HG03097 (cell line): ENCODE measurements around the gene NRP1.

ENCODE experiments used
- ATAC-seq: cut with Tn5 transposase; IDR thresholded peaks from one replicate; pipeline ENCODE4 v1.9.1; 2021; ENCODE audit not compliant: unreplicated experiment, low FRiP score

Gene NRP1

GRCh38 chr10:33295851-33296250 is 38.6 kb downstream of the NRP1 start:
- no peak for ATAC-seq

GRCh38 chr10:33293531-33294170 is 40.8 kb downstream of the NRP1 start:
- no peak for ATAC-seq

- no peak for ATAC-seq
Observed at GRCh38 chr10:33293076-33293475, 41.4 kb downstream of the NRP1 start.

DNA sequence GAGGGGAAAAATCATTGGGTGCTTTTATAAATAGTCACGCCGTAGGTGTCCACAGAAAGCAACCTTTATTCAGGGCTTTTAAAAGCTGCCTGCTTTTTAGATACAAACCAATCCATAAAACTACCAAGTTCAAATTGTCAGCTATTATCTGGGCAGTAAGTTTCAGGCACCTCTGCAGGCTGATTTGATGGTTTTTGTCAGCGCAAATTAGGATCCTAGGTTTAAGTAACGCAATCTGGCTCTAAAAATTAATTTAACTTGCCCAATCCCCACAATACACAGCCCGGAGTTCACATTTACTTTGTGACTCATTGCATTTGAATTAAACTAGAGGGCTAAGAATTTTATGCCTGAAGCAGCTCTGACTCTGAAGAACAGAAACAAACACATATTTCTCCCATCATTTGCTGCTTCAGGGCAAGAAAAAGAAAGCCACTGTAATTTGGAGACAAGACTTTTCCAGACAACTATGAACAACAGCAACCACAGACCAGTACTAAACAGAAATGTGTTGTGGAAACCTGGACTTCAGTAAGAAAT is 43.3 kb downstream of the NRP1 start:
- ATAC-seq: no peak

DNA sequence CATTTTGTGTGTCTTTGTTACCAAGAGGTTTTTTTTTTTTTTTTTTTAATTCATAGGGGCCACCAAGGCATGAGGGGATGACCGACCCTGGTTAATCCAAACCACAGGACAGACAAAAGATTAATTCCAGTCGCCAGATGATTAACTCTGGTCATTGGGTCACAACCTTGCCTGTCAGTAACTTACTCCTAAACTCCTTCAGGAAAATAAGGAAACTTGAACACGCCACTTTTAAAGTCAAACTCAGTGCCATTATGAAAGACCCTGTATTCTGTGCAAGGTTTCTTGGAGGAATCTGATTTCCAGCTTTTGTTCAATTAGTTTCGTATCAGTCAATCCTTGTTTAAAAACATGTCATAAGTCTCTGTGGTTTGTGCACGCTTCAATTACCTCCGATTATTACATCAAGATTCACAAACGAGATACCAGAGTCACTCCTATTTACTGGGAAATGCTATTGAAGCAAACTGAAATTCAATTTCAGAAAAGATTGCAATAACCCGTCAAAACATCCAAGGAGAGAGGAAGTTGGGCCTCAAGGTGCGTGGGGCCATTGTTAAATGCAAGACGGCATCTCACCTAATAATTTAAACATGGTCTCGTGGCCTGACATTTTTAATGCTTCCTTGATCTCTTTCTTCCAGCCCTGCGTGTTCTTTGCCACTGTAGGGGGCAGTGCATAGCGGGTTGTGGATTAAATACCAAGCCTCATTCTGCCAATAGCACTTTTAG is 44.0 kb downstream of the NRP1 start:
- no peak for ATAC-seq

GRCh38 chr10:33289776-33290175 is 44.7 kb downstream of the NRP1 start:
- ATAC-seq: no peak

DNA sequence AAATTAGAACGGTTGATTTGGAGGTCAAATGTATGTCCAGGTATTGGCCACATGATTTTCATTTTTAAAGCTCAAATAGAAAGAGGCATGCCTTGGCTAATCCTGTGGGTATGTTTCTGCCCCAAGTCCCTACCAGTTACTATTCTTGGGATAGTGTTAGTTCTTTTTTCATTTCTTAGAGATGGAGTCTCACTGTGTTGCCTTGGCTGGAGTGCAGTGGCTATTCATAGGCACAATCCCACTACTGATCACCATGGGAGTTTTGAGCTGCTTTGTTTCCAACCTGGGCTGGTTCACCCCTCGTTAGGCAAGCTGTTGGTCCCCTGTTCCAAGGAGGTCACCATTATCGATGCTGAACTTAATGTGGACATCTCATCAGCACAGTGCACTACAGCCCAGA is 46.3 kb downstream of the NRP1 start:
- no peak for ATAC-seq

- ATAC-seq: no peak
Observed at GRCh38 chr10:33287112-33287511, 47.4 kb downstream of the NRP1 start.

DNA sequence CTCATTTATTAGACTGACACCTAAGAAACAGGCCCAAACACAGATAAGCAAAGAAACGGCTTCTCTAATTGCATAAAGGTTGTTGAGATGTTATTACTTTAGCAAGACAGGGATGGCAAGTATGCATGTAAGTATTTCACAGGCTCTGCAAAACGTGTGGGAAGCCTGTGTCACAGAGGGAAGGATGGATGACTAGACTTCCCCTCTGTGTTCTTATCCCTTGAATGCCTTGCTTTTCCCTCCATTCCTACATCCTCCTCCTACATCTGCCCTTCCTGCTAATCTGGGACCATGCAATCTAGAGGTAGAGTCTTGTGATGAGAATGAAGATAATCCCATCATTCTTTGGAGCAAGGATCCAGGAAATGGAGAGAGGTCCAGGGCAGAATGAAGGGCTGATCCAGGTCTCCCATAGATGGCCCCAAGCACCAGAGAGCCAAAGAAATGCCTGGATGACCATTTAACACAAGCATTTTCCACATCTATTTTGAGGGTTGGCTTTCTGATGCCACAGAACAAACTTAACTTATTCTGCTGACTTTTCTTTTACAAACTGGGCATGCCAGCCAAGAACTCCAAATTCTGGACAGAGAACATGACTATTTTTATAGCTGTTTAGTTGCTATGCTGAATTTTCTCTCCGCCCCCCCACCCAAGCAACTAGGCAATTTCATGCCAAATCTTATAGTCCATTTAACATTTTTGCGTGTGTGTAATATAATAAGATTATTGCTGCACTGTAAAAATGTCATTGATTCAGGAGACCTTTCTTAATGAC is 48.1 kb downstream of the NRP1 start:
- ATAC-seq: no peak

- no peak for ATAC-seq
Observed at GRCh38 chr10:33284945-33285344, 49.5 kb downstream of the NRP1 start.

GRCh38 chr10:33279811-33280602 is 54.5 kb downstream of the NRP1 start:
- ATAC-seq: no peak

GRCh38 chr10:33279276-33279675 is 55.2 kb downstream of the NRP1 start:
- ATAC-seq: no peak

GRCh38 chr10:33278198-33278597 is 56.3 kb downstream of the NRP1 start:
- ATAC-seq: no peak

DNA sequence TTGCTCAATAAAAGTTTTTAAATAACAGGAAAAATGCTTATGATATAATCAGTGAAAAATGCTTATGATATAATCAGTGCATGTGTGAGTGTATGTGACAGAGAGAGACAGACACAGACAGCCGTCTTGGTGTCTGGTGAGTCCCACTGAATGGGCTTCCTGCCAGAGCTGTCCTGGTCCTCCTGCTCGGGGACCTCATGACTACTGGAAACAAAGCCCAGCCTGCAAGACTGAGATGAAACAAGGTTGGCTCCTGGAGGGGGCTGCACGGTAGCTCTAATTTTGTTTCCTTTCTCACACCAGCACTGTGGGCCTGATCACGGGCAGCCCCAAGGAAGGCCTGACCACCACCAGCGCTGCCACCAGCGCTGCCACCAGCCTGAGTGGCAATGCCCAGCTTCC is 57.3 kb downstream of the NRP1 start:
- ATAC-seq: no peak

DNA sequence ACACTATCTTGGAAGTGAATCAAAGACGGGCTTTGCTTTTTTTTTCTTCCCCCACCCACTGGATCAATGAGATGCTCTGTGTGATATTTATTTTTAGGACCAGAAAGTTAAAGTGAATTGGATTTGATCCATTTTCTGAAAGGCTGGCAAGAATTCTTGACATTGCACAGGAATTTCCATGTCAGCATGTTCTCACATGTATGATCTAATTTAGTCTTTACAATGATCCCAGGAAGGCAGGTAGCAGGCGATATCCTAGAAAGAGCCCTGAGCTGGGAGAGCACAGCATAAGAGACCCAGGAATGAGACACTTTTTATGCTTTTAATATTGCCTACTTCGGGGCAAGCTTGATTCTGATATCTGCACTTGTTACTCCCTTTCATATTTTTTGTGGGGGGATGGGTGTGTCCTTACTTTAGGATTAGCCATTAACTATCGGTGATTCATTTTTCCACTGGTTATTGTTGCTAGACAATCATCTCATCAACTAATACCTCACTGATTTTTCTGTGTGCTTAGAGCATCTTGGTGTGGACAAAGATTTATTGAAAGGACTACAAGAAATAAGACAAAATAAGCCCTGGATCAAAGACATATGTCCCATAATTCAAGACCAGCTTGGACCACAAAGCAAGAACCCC is 58.1 kb downstream of the NRP1 start:
- no peak for ATAC-seq

DNA sequence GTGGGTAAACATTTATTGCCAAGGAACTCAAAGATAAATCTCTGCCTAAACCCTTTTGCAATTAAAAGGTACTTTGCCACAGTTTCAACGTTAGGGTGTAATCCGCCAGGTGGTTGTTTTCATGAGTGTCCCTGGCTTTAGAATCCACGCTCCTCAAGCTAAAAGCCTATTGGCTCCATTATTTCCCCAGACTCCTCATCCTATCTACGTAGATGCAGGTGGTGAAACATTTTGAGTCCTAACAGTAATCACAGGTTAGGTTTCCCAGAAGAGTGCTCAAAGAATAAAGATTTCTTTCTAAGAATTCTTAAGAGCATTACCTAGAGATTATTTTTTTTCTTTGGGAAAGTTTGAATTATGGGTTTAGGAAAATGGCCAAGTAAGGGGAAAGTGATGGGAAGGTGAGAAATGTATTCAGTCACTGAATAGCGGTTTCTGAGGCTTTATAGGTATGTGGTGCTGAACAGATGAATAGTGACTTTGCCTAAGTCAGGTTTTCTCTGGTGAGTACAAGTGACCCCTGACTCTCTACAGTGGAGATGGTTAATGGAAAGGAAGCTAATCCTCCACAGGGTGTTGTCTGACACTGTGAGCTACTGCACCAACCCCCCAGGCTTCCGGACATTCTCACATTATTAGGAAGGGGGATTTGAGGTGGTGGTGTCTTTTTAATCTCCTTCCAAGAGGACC is 60.2 kb downstream of the NRP1 start:
- ATAC-seq: no peak

DNA sequence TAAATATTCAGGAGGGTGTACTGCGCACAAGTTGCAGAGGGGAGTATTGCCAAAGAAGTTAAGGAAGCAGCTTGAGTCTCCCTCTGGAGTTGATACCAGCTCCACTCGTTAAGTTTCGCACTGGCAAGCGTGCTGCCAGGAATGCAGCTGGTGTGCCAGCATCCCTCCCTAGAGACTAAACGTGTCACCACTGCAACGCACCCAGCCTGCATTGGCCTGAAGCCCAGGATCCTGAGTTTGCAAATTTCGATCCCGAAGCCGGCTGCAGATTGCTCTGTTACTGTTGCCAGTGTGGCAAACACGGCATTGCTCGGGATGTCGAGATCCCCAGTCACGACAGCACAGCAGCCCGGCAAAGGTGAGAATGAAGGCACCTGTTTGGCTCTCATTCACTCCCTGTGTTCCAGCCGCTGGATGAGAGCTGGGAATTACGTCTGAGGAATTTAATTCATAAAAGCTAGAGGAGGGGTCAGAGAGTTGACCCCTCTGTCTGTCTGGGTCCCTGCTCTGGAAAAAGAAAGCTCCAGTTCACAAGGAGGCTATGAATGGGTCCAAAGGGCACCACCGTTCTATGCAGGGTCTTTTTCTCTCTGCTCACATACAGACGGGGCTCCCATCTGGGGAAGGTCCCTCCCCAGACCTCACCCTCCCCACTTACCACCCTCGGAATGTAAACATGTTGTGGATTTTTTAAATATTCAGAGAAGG is 61.0 kb downstream of the NRP1 start:
- ATAC-seq: no peak

GRCh38 chr10:33272635-33273034 is 61.8 kb downstream of the NRP1 start:
- no peak for ATAC-seq
